GM21526 (cell line): ENCODE measurements around the gene STARD3.
A peak's percentile ranks its signal among the peaks of the same experiment; 100 is the strongest.
"Not testable (repeated sequence)": the region's sequence is repeated elsewhere in the genome, so short reads cannot be mapped to it uniquely, and the experiment has no call there.

Experiments used
- ATAC-seq: cut with Tn5 transposase; IDR thresholded peaks from one replicate; pipeline ENCODE4 v1.9.1; 2021; ENCODE audit warnings: moderate library complexity; ENCODE audit not compliant: unreplicated experiment, low FRiP score

STARD3 gene

DNA sequence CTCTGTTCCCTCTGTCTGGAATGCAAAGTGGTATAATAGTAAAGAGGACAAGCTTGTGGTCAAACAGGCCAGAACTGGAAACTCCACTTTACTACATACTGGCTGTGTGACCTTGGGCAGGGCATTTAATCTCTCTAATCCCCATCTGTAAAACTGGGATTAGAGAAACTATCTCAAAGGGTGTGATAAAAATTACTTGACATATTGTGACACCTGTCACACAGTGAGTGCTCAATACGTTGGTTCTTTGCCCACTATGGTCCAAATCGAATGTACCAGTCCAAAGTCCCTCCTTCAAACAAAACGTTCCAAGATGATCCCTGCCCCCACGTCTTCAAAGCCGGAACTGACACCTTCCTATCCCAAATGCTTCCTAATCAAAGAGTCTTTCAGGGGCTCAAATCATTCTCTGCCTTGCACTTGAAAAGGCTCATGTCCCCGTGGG is 50.2 kb downstream of the STARD3 start:
- no peak for ATAC-seq

GRCh38 chr17:39687546-39688474 is 50.9 kb downstream of the STARD3 start, which contains the start of gene PGAP3:
Gene PGAP3 (minus strand): TSS chr17:39688057. CDS start chr17:39688014, 43 bp downstream.
- peak; percentile 70 for ATAC-seq

- no peak for ATAC-seq
Measured at GRCh38 chr17:39688475-39688835, 51.5 kb downstream of the STARD3 start.

DNA sequence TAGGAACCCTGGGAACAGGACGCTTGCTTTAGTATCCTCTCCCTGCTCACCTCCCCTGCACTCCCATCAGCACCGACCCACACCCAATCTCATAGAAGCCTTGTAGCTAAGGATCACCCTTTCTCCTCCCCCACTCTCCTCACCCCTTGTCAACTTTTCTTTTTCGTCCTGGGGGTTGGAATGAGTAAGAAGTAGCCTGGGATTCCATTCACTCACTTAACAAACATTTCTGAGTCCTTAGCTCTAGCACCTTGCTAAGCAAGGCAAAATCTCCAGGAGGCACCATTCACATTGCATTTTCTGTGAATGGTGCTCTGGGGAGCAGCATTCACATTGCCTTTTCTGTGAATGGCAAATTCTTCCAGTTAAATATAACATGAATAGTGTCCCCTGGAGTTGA is 52.0 kb downstream of the STARD3 start:
- ATAC-seq: no peak

- no peak for ATAC-seq
Measured at GRCh38 chr17:39694593-39694992, 57.6 kb downstream of the STARD3 start.

DNA sequence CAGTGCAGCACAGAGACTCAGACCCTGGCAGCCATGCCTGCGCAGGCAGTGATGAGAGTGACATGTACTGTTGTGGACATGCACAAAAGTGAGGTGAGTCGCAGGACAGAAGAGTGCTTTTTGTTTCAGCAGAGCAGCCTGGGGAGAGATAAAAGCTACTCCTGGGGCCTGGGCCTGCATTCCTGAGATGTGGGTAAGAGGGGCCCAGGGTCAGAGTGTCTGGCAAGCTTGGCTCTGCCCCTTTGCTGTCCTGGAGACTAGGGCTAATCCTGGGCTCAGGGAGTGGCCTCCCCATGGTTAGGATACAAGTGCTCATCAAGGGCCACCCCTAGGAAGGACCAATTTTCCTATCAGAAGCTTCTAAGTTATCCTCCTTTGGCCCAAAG is 58.1 kb downstream of the STARD3 start:
- no peak for ATAC-seq

DNA sequence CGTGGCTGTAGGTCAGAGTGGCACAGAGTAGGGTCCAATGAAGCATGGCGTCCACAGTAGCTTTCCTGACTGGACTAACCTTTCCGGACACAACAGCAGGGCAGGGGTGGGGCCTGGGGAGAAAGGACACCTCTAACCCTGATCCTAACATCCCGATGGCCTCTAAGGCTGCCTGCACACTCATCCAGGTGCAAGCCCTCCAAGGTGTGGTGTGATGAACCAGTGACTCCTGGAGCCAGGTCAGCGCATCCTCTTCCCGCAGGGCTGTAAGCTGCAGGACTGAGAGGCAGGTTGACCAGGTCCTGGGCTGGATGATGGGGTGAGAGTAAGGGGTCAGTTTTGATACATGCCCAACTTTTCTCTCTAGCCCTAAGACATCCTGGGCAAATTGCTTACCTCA is 59.8 kb downstream of the STARD3 start:
- ATAC-seq: no peak

DNA sequence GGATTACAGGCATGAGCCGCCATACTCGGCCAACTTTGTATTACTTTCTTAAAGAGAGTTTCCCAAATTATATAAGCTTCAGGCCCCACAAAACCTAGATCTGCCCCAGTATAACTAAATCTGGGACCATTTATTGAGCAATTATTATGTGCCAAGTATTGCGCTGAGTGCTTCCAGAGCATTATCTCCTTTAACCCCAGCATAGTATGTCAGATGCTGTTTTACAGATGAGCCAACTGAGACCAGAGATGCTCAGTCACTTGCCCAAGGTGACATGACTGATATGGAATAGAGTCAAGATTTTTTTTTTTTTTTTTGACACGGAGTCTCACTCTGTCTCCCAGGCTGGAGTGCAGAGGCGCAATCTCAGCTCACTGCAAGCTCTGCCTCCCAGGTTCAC is 61.0 kb downstream of the STARD3 start:
- ATAC-seq: no peak

DNA sequence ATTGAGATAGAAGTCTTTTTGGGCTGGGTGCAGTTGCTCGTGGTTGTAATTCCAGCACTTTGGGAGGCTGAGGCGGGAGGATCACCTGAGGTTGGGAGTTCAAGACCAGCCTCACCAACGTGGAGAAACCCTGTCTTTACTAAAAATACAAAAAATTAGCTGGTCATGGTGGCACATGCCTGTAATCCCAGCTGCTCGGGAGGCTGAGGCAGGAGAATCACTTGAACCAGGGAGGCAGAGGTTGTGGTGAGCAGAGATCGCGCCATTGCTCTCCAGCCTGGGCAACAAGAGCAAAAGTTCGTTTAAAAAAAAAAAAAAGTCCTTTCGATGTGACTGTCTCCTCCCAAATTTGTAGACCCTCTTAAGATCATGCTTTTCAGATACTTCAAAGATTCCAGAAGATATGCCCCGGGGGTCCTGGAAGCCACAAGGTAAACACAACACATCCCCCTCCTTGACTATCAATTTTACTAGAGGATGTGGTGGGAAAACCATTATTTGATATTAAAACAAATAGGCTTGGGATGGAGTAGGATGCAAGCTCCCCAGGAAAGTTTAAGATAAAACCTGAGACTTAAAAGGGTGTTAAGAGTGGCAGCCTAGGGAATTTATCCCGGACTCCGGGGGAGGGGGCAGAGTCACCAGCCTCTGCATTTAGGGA is 62.3 kb downstream of the STARD3 start:
- not testable (repeated sequence) for ATAC-seq

DNA sequence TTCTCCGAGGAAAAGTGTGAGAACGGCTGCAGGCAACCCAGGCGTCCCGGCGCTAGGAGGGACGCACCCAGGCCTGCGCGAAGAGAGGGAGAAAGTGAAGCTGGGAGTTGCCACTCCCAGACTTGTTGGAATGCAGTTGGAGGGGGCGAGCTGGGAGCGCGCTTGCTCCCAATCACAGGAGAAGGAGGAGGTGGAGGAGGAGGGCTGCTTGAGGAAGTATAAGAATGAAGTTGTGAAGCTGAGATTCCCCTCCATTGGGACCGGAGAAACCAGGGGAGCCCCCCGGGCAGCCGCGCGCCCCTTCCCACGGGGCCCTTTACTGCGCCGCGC is 62.8 kb downstream of the STARD3 start, which contains the start of gene ERBB2:
Gene ERBB2, plus strand, starts transcription at position 247 of the 330 bp plus-strand sequence. CDS start 175 bp downstream, outside the sequence.
- ATAC-seq: no peak

GRCh38 chr17:39700148-39700987 is 63.4 kb downstream of the STARD3 start:
- ATAC-seq: no peak

DNA sequence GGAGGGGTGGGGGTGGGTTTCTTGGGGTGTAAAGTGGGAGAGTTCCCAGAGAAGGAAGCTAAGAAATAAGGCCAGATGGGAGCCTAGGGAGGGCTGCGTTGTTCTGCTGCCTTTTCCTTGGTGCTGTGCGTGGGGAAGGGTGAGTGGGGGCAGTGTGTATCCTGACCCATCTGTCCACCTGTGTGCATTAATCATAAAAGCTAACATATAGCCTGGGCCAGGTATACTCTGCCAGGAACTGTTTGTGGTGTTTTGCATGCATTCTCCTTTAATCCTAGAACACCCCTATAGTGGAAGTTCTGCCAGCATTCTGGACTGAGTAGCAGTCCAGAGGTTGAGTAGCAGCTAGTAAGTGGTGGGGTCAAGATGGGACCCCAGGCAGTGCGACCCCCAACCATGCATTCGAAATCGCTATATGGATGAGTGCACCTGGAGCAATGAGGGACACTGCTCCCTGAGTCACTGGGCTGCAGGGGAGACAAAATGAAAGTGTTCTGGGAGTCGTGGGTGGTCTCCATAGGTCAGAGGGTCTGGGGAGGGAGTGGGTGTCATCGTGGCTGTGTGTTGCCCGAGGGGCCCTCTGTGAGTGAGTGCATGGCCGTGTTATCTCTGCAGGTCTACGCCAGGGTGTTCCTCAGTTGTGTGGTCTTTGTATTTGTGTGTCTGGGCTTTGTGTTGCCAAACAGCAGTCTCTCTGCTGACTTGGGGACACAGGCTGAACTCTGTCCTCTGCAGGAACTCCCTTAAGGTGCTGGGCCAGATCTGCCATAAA is 64.3 kb downstream of the STARD3 start:
- no peak for ATAC-seq

- ATAC-seq: no peak
Measured at GRCh38 chr17:39701784-39702422, 65.0 kb downstream of the STARD3 start.

GRCh38 chr17:39702901-39703893 is 66.3 kb downstream of the STARD3 start:
- ATAC-seq: no peak

GRCh38 chr17:39703913-39704312 is 67.0 kb downstream of the STARD3 start:
- ATAC-seq: no peak

DNA sequence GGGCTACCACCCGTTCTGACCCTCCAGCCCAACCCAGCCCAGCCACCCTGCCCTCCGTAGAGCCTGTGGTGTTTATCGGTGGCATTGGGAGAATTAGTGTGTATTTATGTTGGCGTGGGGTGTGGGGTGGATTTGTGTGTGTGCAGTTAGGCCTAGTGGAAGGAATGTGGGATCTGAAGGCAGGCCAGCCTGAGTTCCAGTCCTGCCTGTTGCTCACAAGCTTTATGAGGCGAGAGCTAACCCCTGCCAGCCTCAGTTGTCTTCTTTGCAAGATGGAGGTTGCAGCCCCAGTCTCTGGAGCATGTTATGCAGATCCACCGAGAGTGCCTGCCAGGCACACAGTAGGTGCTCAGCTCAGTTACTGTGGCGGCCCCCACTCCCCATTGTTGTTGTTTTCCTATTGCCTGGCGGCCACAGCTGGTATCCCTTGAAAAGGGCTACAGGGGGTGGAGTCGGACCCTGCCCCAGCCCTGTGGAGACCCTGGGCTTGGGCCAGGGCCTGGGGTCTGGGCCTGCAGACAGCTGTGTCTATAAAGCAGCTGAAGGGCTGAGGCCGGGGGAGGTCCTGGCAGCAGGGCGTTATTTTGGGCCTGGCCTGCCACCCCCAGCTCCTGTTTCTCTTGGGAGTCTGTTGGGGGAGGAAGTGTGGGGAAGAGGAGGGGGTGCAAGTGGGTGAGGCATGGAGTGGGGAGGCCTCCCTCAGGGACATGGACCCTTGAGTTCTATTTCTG is 68.0 kb downstream of the STARD3 start:
- ATAC-seq: no peak

GRCh38 chr17:39705786-39706348 is 68.9 kb downstream of the STARD3 start:
- ATAC-seq: no peak
